Activated CD8-positive, alpha-beta memory T cell treated with anti-CD3 and anti-CD28 coated beads, Interleukin-2, amount 50 U/mL, for 1 hour (primary cell): ENCODE measurements around the gene HNRNPF.
"Not testable (repeated sequence)": the region's sequence is repeated elsewhere in the genome, so short reads cannot be mapped to it uniquely, and the experiment has no call there.

Experiments used
- DNase-seq: peaks from one replicate; pipeline ENCODE4 v3.0.0-alpha.2; 2020; ENCODE audit errors: extremely low read depth

Gene HNRNPF

DNA sequence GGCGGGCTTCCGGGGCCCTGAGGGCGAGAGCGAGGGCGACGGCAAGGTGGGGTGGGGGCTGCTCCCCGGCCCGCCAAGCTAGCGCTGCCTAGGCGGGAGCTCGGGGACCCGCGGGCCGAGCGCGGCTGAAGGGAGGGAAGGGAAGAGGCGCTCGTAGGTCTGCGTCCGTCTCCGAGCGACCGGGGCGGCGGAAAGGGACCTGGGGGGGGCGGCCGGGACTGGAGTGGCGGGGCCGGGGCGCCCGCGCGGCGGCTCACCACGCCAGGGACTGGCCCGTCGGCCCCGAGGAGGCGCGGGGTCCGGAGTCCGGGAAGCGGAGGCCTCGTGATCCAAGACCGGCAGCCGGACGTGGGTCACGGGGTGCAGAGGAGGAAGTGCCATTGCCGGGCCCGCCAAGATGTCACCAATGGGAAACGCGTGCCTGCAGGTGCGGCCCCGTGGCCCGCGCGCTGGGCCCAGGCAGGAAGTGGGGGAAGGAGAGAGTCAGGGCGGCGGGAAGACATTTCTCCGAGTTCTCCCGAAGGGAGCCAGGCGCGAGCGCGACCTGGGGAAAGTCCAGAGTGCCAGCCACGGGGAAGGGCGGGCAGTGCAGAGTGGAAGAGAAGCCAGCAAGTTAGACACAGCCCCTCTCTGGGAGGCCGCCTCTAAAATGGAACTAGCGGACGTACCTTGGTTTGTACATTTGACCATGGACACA lies 11.9 kb downstream of the HNRNPF start:
- no peak for DNase-seq

DNA sequence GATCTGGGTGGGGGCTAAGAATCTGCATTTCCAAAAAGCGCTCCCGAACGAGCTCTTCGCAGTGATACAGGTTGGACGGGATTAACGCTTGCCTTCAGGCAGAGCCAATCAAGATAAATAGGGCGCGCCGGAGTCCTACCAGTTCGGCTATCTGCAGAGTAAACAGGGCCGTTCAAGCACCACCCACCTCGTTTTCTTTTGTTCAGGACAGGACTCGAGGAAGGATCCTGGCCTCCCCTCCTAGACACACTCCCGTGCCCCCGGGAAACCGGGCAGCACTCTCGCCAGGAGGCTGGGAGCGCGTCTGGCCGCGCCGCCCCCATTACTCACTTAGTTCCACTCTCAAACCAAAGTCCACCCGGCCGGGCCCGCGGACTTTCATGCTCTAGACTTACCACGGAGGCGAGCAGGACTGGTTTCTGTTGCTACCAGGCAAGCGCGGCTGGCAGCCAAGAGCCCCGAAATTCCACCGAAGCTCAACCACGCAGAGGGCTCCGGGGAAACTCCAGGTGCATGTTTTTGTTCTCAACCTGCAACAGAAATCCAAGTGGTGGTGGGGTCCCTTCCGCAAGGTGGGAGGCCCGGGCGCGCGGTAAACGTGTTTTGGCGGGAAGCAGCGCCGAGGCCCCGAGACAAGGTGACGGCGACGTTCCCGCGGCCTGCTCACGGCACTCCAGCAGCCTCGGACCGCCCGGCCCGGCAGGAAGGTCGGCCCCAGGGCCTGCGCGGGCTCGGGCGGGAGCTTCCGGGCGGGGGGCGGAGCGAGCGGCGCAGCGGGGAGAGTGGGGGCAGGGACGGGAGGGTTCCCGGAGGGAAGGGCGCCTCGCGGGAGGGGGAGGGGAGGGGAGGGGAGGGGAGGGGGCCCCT lies 12.7 kb downstream of the HNRNPF start:
- DNase-seq: no peak

GRCh38 chr10:43395571-43396060 lies 13.4 kb downstream of the HNRNPF start:
- DNase-seq: no peak

- no peak for DNase-seq
These were observed 14.1 kb downstream of the HNRNPF start for GRCh38 chr10:43394868-43395267.

- DNase-seq: no peak
These were observed 15.2 kb downstream of the HNRNPF start for GRCh38 chr10:43393606-43394360.

- DNase-seq: not testable (repeated sequence)
These were observed 15.8 kb downstream of the HNRNPF start for GRCh38 chr10:43393186-43393585.

- no peak for DNase-seq
These were observed 16.2 kb downstream of the HNRNPF start for GRCh38 chr10:43392748-43393147.

- DNase-seq: no peak
These were observed 17.5 kb downstream of the HNRNPF start for GRCh38 chr10:43391496-43391895.

DNA sequence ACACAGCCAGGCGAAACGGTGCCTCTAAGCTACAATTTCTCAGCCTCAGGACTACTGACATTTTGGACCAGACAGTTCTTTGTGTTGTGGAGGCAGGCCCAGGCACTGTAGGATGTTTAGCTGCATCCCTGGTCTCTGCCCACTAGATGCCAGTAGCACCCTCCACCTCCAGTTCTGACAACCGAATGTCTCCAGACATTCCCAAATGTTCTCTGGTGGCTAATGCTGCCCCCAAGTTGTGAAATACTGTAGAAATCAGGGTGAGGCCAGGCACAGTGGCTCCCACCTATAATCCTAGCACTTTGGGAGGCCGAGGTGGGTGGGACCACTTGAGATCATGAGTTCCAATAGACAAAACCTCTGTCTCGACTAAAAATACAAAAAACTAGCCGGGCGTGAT lies 18.2 kb downstream of the HNRNPF start:
- no peak for DNase-seq

- DNase-seq: no peak
These were observed 18.7 kb downstream of the HNRNPF start for GRCh38 chr10:43390333-43390732.

GRCh38 chr10:43389867-43390266 lies 19.1 kb downstream of the HNRNPF start:
- no peak for DNase-seq

GRCh38 chr10:43387678-43388032 lies 21.3 kb downstream of the HNRNPF start:
- no peak for DNase-seq

DNA sequence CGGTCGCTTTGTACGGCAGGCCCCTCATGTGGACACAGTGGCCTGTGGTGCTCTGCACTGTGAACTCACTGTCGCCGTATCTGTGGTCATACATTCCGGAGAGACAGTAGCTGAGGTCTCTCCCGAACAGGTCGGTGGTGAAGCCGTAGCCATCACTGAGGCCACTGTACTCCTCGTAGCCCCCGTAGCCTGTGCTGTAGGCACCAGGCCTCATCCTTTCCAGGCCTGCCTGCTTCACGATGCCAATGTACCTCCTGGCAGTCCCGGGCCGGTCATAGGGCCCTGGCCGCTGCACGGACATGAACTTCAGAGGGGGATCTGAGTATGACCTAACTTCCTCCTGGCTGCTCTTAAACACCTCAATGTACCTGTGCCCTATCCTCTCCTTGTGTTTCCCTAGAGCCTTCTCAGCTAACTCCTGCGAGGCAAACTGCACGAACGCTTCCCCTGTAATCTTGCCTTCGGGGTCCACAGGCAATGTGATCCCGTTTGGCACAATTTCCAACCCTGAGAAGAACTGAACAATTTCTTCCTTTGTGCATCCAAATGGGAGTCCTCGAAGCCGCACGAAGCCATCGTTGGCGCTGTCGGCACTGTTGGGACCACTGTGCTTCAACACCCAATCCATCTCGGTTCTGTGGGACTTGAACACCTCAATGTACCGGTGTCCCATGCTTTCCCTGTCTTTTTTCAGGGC lies 21.9 kb downstream of the HNRNPF start:
- no peak for DNase-seq

DNA sequence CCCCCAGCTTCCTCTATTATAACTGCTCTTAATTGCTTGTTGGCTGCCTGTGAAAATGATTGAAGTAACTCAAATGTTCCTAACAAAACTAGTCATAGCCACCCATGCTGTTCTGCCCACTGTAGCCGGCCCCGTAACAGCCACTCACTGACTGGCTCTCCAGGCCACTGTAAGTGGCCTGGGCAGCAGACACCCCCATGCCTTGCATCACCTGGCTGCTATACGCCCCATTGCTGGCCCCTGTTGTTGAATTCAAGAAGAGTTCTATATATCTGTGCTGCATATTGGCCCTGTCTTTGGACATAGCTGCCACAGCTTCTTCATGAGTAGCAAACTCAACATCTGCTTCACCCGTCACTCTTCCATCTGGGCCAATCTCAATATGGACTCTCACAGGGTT lies 22.4 kb downstream of the HNRNPF start:
- no peak for DNase-seq

DNA sequence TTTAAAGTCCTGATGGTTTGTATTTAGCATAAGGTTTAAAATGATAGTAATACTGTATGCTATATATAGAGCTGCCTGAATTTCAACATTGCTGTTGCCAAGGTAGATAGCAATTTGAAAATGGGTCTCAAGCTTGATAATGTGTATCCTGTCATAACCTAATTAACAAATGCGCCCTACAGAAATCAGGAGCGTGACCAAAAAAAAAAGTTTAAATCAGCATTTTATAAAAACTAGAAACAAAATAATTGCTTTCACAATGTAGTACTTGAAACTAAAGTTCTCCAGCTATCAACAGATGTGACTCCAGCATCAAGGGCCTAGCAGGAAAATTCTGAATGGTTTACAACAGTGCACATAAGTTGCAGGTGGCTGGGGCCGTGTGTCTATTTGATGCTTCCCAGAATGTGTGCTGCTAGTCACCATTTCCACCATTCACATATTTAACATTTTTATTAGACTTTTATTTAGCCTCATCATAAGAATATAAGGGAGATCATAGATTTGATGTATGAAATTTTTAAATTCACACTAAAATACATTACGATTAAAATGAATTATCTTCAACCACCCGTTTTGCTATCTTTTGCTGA lies 23.5 kb downstream of the HNRNPF start:
- DNase-seq: no peak

- DNase-seq: no peak
These were observed 24.4 kb downstream of the HNRNPF start for GRCh38 chr10:43384252-43385221.

DNA sequence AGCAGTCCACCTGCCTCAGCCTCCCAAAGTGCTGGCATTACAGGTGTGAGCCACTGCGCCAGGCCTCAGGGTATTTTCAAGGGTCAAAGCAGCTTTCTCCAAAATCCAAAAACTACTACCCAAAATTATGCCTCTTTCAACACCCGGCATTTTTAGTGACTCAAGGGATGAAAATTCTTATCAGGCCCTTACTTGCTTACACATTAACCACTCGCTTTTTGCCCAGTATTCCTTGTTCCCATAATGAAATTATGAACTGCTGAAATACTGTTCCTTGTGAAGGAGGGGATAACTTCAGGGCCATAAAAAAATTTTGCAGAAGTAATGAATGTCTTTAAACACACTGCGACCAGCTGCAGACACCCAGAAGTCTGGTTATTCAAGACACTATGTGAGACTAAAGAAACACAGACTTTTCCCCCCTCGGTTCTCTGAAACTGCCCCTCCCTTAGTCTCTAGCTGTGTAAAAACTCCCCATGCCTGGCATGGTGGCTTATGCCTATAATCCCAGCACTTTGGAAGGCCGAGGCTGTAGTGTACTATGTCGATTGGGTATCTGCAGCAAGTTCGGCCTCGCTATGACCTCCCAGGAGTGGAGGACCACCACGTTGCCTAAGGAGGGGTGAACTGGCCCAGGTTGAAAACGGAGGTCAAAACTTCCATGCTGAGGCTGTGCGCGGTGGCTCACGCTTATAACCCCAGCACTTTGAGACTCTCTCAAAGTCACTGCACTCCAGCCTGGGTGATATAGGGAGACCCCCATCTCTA lies 25.6 kb downstream of the HNRNPF start:
- DNase-seq: no peak

- DNase-seq: no peak
These were observed 28.3 kb downstream of the HNRNPF start for GRCh38 chr10:43380610-43381222.

- no peak for DNase-seq
These were observed 31.5 kb downstream of the HNRNPF start for GRCh38 chr10:43377424-43377883.
